Measurements from ENCODE around the gene ASIC3.

The ASIC3 gene

GRCh38 chr7:151082141-151083070 lies 34.1 kb downstream of the ASIC3 start:
- no peak for DNase-seq (ENCODE audit: low read depth)
- TF ChIP-seq CTCF (IDR thresholded peaks at IDR 0.05; ENCODE audit: control insufficient read depth, extremely low read depth, insufficient read depth) = no peak
- peak overlapping the region; percentile 83 for H3K4me3 ChIP-seq (ENCODE audit: low read depth, low read length)

- no peak for DNase-seq (ENCODE audit: low read depth)
- TF ChIP-seq CTCF (IDR thresholded peaks at IDR 0.05; ENCODE audit: control insufficient read depth, extremely low read depth, insufficient read depth) = no peak
- peak within 1 kb of the TSS; percentile 83 for H3K4me3 ChIP-seq (ENCODE audit: low read depth, low read length)
Measured at GRCh38 chr7:151083071-151083823, 34.9 kb downstream of the ASIC3 start, which contains the start of gene TMUB1. TMUB1 (minus strand) TSS chr7:151083493; CDS start chr7:151082563, 930 bp downstream.

- DNase-seq (ENCODE audit: low read depth) = no peak
- TF ChIP-seq CTCF (IDR thresholded peaks at IDR 0.05; ENCODE audit: control insufficient read depth, extremely low read depth, insufficient read depth) = no peak
- peak overlapping the region; percentile 83 for H3K4me3 ChIP-seq (ENCODE audit: low read depth, low read length)
Measured at GRCh38 chr7:151083824-151084160, 35.5 kb downstream of the ASIC3 start.

- no peak for TF ChIP-seq CTCF (IDR thresholded peaks at IDR 0.05; ENCODE audit: control insufficient read depth, extremely low read depth, insufficient read depth)
- peak overlapping the region; percentile 38; the same call in 1 of the 2 replicates for H3K4me3 ChIP-seq (ENCODE audit: low read depth, low read length)
- DNase-seq (ENCODE audit: low read depth) = no peak
Measured at GRCh38 chr7:151085329-151085690, 37.0 kb downstream of the ASIC3 start.

GRCh38 chr7:151085691-151086620 lies 37.6 kb downstream of the ASIC3 start, which contains the start of gene AGAP3:
AGAP3 (plus strand) TSS chr7:151086475; CDS start chr7:151086742, 267 bp downstream.
- H3K4me3 ChIP-seq (ENCODE audit: low read depth, low read length) = peak within 1 kb of the TSS; percentile 93
- TF ChIP-seq CTCF (IDR thresholded peaks at IDR 0.05; ENCODE audit: control insufficient read depth, extremely low read depth, insufficient read depth) = no peak
- DNase-seq (ENCODE audit: low read depth) = peak; percentile 76

- DNase-seq (ENCODE audit: low read depth) = no peak
- H3K4me3 ChIP-seq (ENCODE audit: low read depth, low read length) = peak overlapping the region; percentile 93
- TF ChIP-seq CTCF (IDR thresholded peaks at IDR 0.05; ENCODE audit: control insufficient read depth, extremely low read depth, insufficient read depth) = no peak
Measured at GRCh38 chr7:151086802-151087244, 38.5 kb downstream of the ASIC3 start.
